Spleen (tissue), 7 donors: ENCODE measurements around the gene LMF1.

Experiments
- POLR2A ChIP-seq, 3 donors: fragments of 450-650 bp; IDR thresholded peaks; one replicate each; pipeline ENCODE4 v1.5.1; 2017; ENCODE audit warnings: antibody characterized with exemption in 3 of 3, mild to moderate bottlenecking in 1 of 3
- POLR2AphosphoS5 ChIP-seq, 3 donors: sonication (generic); formaldehyde crosslinking; IDR thresholded peaks; one replicate each; pipeline ENCODE4 v1.5.1; 2017; ENCODE audit warnings: antibody characterized with exemption in 3 of 3
- TF ChIP-seq, protein P1 (sequence below), 11 experiments: fragments of 200-600 bp in 7 of 11; fragments of 450-650 bp in 4 of 11; sonication (generic) in 4 of 11; IDR thresholded peaks in 8 of 11; conservative IDR thresholded peaks in 3 of 11; 1 replicate in 7 of 11; 2 replicates in 4 of 11; pipeline versions ENCODE4 v1.4.0 to v1.8.0; 2016 to 2021; ENCODE audit warnings: antibody characterized with exemption in 11 of 11, inconsistent platforms in 4 of 11, mild to moderate bottlenecking in 1 of 11
- donor health status: DM: no; HTN: no; CAD: no; lungs with moderate emphysema.
- donor health status: DM: no; HTN: no; CAD: no.
- donor health status: DM: no; HTN: no; CAD: no.

DNA sequence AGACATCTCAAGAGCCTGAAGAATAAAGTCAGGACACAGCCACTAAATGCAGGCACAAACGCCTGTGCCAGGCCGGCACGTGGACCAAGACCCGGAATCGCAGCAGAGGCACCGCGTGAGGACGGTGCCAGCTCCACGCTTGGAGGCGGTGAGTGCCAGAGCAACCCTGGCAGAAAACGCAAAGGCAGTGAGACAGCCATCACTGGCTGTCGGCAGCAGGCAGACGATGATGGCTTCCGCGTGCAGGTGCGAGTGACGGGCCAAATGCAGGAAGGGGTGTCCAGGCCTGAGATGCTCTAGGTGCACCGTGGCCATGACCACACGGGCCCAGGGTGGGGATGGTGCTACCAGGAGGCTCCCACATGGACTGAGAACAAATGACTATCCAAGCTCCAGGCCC is 78.8 kb downstream of the LMF1 start:
- TF ChIP-seq POLR2A (IDR thresholded peaks at IDR 0.05) (no peak), POLR2AphosphoS5 (IDR thresholded peaks at IDR 0.05) (no peak)
- TF ChIP-seq, protein P1, sequence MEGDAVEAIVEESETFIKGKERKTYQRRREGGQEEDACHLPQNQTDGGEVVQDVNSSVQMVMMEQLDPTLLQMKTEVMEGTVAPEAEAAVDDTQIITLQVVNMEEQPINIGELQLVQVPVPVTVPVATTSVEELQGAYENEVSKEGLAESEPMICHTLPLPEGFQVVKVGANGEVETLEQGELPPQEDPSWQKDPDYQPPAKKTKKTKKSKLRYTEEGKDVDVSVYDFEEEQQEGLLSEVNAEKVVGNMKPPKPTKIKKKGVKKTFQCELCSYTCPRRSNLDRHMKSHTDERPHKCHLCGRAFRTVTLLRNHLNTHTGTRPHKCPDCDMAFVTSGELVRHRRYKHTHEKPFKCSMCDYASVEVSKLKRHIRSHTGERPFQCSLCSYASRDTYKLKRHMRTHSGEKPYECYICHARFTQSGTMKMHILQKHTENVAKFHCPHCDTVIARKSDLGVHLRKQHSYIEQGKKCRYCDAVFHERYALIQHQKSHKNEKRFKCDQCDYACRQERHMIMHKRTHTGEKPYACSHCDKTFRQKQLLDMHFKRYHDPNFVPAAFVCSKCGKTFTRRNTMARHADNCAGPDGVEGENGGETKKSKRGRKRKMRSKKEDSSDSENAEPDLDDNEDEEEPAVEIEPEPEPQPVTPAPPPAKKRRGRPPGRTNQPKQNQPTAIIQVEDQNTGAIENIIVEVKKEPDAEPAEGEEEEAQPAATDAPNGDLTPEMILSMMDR (IDR thresholded peaks at IDR 0.05 in 8 of 11, conservative IDR thresholded peaks at IDR 0.05 in 3 of 11) = no peak
